Lung (tissue), 12 donors: ENCODE data around the gene CWC27. TPM values are rescaled to one million over a fixed set of nuclear protein-coding genes. Genes with fewer than 3 reads are reported as not detected.
A peak's percentile ranks its signal among the peaks of the same experiment; 100 is the strongest.

Experiments
- ATAC-seq: fragments of 200-7000 bp; cut with Tn5 transposase; one replicate; pipeline ENCODE4 v1.9.1; 2020; ENCODE audit warnings: moderate number of reproducible peaks; ENCODE audit not compliant: insufficient read depth, low FRiP score
- DNase-seq, 3 donors: peaks; one replicate each; pipeline ENCODE4 v3.0.0-alpha.2; 2013 to 2017
- H3K27ac ChIP-seq, 2 donors: one replicate each; pipeline ENCODE4 v1.5.1; 2013; ENCODE audit warnings: mild to moderate bottlenecking in 2 of 2, moderate library complexity in 2 of 2, control low read depth in 1 of 2, inconsistent platforms in 1 of 2, low read depth in 1 of 2, low read length in 1 of 2
- H3K27me3 ChIP-seq, 3 donors: one replicate each; pipeline ENCODE4 v1.5.1; 2013; ENCODE audit warnings: low read length in 2 of 3; ENCODE audit not compliant: control insufficient read depth in 3 of 3, insufficient read depth in 3 of 3
- H3K36me3 ChIP-seq, 4 donors: one replicate each; pipeline ENCODE4 v1.5.1; 2013; ENCODE audit warnings: low read length in 4 of 4, mild to moderate bottlenecking in 1 of 4, moderate library complexity in 1 of 4; ENCODE audit not compliant: control insufficient read depth in 4 of 4, insufficient read depth in 4 of 4
- H3K4me1 ChIP-seq, 5 donors: one replicate each; pipeline ENCODE4 v1.5.1; 2013; ENCODE audit warnings: low read length in 5 of 5, mild to moderate bottlenecking in 2 of 5, moderate library complexity in 1 of 5; ENCODE audit not compliant: control insufficient read depth in 5 of 5, insufficient read depth in 5 of 5
- H3K4me3 ChIP-seq: one replicate; pipeline ENCODE4 v1.5.1; 2013; ENCODE audit warnings: mild to moderate bottlenecking, control low read depth, moderate library complexity
- H3K9ac ChIP-seq, 2 donors: one replicate each; pipeline ENCODE4 v1.5.1; 2013; ENCODE audit warnings: low read length in 2 of 2, control low read depth in 1 of 2; ENCODE audit not compliant: insufficient read depth in 1 of 2
- H3K9me3 ChIP-seq, 4 donors: one replicate each; pipeline ENCODE4 v1.5.1; 2013; ENCODE audit warnings: low read length in 3 of 4, mild to moderate bottlenecking in 1 of 4, moderate library complexity in 1 of 4; ENCODE audit not compliant: control insufficient read depth in 4 of 4, insufficient read depth in 3 of 4
- whole genome bisulfite sequencing, 2 donors: extraction: QIAGEN DNeasy Blood & Tissue Kit; methylation state at CpG; one replicate each; pipeline ENCODE4 v1.1.7; 2013; 5-methylcytosine and 5-hydroxymethylcytosine counted together
- polyA plus RNA-seq, 2 donors: library from polyadenylated mRNA; stranded (reverse); fragments of 200-250 nt; gene quantifications; one replicate each; pipeline ENCODE4 v1.2.1, GENCODE V29; 2013
- total RNA-seq, 2 donors: library from RNA; depleted of rRNA in 1 of 2; stranded (reverse); fragments of >200 nt in 1 of 2; gene quantifications; one replicate each; pipeline ENCODE4 v1.2.1, GENCODE V29; 2014 to 2021
- TF ChIP-seq, protein P1 (sequence below): IDR thresholded peaks from 2 replicates; pipeline ENCODE4 v1.5.1; 2012; ENCODE audit warnings: mild to moderate bottlenecking; ENCODE audit errors: control extremely low read depth, extremely low read depth
- donor health status: control.
- donor health status: control.
- donor health status: Bipolar disorder and iron deficiency.
- donor health status: healthy.
- donor health status: DM: yes; HTN: yes; CAD: no.

Gene CWC27
- total and polyA plus RNA-seq, 4 donors: 12.0 to 21.2 (median 16.7) TPM

DNA sequence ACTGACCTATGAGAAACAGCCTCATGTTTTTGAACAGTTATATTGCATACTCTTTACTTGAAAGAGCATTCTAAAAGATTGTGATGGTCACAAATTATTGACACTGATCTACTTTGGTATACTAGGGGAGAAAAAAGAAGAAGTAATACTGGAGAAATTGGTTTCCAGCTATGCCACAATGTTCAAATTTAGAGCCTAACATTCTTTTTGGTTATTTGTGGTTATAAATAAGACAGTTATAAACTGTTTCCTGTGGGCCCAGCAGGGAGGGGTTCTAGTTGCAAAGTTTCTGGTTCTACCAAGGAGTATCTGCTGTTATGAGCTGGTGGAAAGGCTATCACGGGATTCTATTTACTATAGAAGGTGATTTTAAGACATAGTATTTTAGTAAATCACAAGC is 4.8 kb downstream of the CWC27 start:
- H3K9me3 ChIP-seq: no peaks in the 10 kb centered on the region
- 45 to 55% methylated on average over 1 of the region's 1 CpG for WGBS, 2 donors
- DNase-seq: no peak
- no peak overlapping the region for H3K9ac ChIP-seq
- TF ChIP-seq, protein P1, sequence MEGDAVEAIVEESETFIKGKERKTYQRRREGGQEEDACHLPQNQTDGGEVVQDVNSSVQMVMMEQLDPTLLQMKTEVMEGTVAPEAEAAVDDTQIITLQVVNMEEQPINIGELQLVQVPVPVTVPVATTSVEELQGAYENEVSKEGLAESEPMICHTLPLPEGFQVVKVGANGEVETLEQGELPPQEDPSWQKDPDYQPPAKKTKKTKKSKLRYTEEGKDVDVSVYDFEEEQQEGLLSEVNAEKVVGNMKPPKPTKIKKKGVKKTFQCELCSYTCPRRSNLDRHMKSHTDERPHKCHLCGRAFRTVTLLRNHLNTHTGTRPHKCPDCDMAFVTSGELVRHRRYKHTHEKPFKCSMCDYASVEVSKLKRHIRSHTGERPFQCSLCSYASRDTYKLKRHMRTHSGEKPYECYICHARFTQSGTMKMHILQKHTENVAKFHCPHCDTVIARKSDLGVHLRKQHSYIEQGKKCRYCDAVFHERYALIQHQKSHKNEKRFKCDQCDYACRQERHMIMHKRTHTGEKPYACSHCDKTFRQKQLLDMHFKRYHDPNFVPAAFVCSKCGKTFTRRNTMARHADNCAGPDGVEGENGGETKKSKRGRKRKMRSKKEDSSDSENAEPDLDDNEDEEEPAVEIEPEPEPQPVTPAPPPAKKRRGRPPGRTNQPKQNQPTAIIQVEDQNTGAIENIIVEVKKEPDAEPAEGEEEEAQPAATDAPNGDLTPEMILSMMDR: no peak
- no peaks in the 10 kb centered on the region for H3K27me3 ChIP-seq
- no peak for ATAC-seq
- H3K4me3 ChIP-seq: no peak overlapping the region
- H3K36me3 ChIP-seq: peaks cover 0 to 5% (median 1%) of the 10 kb centered on the region in 4 donors
- no peak overlapping the region for H3K27ac ChIP-seq
- H3K4me1 ChIP-seq: peaks cover 0 to 12% (median 9%) of the 10 kb centered on the region in 5 donors

GRCh38 chr5:64775291-64775690 is 6.6 kb downstream of the CWC27 start:
- WGBS, 2 donors: 26 to 65% methylated on average over 1 of the region's 1 CpG
- no peak for ATAC-seq

DNA sequence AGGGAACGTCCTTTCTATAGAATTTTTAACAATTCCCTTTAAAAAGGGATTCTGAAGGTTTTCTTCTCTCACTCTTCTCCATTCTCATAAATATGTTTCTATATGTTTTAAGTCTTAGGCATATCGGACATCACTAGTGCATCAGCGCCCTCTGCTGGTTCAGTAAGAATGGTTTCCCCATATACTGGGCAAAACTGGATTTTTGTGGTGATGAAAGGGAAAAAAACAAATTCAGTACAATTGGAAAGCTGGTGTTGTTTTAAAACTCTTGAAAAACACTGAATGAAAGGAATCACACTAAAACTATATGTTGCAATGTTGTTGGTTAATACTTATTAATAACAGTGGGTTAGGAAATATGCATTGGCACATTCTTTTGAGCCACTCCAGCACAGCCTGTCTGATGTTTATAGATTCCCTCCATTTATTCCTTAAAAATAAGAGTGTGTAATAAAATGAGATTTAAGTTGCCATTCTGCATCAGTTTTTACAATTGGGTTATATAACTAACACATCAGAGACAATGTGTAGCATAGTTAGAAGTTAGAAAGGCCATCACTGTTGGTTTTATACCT is 15.8 kb downstream of the CWC27 start:
- no peaks in the 10 kb centered on the region for H3K27me3 ChIP-seq
- no peak overlapping the region for H3K9ac ChIP-seq
- ATAC-seq: no peak
- no peaks in the 10 kb centered on the region for H3K9me3 ChIP-seq
- peak; percentile 80 to 94 (median 91) for DNase-seq
- H3K36me3 ChIP-seq: peaks cover 0 to 9% (median under 1%) of the 10 kb centered on the region in 4 donors
- no peak overlapping the region for H3K4me3 ChIP-seq
- TF ChIP-seq, protein P1: peak; percentile 78
- H3K4me1 ChIP-seq: no peaks in the 10 kb centered on the region
- 5 to 9% methylated on average over 3 of the region's 3 CpGs for WGBS, 2 donors
- no peak overlapping the region for H3K27ac ChIP-seq

More at GRCh38 chr5:64775291-64775690, 6.6 kb downstream of the CWC27 start:
- Histone ChIP-seq H3K27me3 (no peaks in the 10 kb centered on the region), H3K36me3 (peaks cover 0 to 5% (median 1%) of the 10 kb centered on the region in 4 donors), H3K9me3 (no peaks in the 10 kb centered on the region), H3K4me3 (no peak overlapping the region), H3K4me1 (peaks cover 0 to 2% (median under 1%) of the 10 kb centered on the region in 5 donors), H3K9ac (no peak overlapping the region), H3K27ac (no peak overlapping the region)
- DNase-seq: no peak
- TF ChIP-seq, protein P1: no peak

- no peaks in the 10 kb centered on the region for H3K9me3 ChIP-seq
- TF ChIP-seq, protein P1: no peak
- no peaks in the 10 kb centered on the region for H3K4me1 ChIP-seq
- WGBS, 2 donors: 82 to 87% methylated on average over 2 of the region's 2 CpGs
- no peak overlapping the region for H3K9ac ChIP-seq
- ATAC-seq (no peak), DNase-seq (no peak)
- H3K4me3 ChIP-seq: no peak overlapping the region
- H3K27me3 ChIP-seq: no peaks in the 10 kb centered on the region
- no peak overlapping the region for H3K27ac ChIP-seq
- H3K36me3 ChIP-seq: peaks cover 0 to 9% (median under 1%) of the 10 kb centered on the region in 4 donors
These were observed 17.6 kb downstream of the CWC27 start for GRCh38 chr5:64786372-64786771.
